ENCODE measurements around the gene CBX4.

Gene CBX4

GRCh38 chr17:79841369-79842135, 2.3 kb upstream of the CBX4 start:
- DNase-seq: peak; percentile 36

GRCh38 chr17:79840989-79841286, 1.7 kb upstream of the CBX4 start:
- no peak for DNase-seq

GRCh38 chr17:79840269-79840988, 1.2 kb upstream of the CBX4 start:
- DNase-seq: peak; percentile 36

- DNase-seq: no peak
These were observed 542 bp downstream of the CBX4 start for GRCh38 chr17:79838522-79839274.

- no peak for DNase-seq
These were observed 1.2 kb downstream of the CBX4 start for GRCh38 chr17:79837888-79838521.

GRCh38 chr17:79836972-79837887, 2.0 kb downstream of the CBX4 start:
- DNase-seq: peak; percentile 11

GRCh38 chr17:79836510-79836971, 2.7 kb downstream of the CBX4 start:
- no peak for DNase-seq

- no peak for DNase-seq
These were observed 3.2 kb downstream of the CBX4 start for GRCh38 chr17:79835953-79836509.

- no peak for DNase-seq
These were observed 3.8 kb downstream of the CBX4 start for GRCh38 chr17:79835470-79835899.

GRCh38 chr17:79834565-79835469, 4.4 kb downstream of the CBX4 start:
- DNase-seq: no peak

- no peak for DNase-seq
These were observed 5.3 kb downstream of the CBX4 start for GRCh38 chr17:79833744-79834564.

GRCh38 chr17:79833110-79833450, 6.2 kb downstream of the CBX4 start:
- DNase-seq: no peak

GRCh38 chr17:79832218-79833109, 6.8 kb downstream of the CBX4 start:
- no peak for DNase-seq

GRCh38 chr17:79831265-79832217, 7.7 kb downstream of the CBX4 start:
- DNase-seq: no peak

- no peak for DNase-seq
These were observed 8.4 kb downstream of the CBX4 start for GRCh38 chr17:79830763-79831264.

GRCh38 chr17:79830303-79830702, 8.9 kb downstream of the CBX4 start:
- DNase-seq: no peak

- no peak for DNase-seq
These were observed 9.8 kb downstream of the CBX4 start for GRCh38 chr17:79829457-79829856.
